GM21447 (cell line): ENCODE measurements around the gene STARD10.

Experiments used
- ATAC-seq: cut with Tn5 transposase; IDR thresholded peaks from one replicate; pipeline ENCODE4 v1.9.1; 2021; ENCODE audit not compliant: unreplicated experiment

The STARD10 gene

GRCh38 chr11:72750086-72750485 is 43.8 kb downstream of the STARD10 start:
- ATAC-seq = no peak

GRCh38 chr11:72747289-72747855 is 46.5 kb downstream of the STARD10 start:
- ATAC-seq = no peak

GRCh38 chr11:72746821-72747220 is 47.0 kb downstream of the STARD10 start:
- ATAC-seq = no peak

DNA sequence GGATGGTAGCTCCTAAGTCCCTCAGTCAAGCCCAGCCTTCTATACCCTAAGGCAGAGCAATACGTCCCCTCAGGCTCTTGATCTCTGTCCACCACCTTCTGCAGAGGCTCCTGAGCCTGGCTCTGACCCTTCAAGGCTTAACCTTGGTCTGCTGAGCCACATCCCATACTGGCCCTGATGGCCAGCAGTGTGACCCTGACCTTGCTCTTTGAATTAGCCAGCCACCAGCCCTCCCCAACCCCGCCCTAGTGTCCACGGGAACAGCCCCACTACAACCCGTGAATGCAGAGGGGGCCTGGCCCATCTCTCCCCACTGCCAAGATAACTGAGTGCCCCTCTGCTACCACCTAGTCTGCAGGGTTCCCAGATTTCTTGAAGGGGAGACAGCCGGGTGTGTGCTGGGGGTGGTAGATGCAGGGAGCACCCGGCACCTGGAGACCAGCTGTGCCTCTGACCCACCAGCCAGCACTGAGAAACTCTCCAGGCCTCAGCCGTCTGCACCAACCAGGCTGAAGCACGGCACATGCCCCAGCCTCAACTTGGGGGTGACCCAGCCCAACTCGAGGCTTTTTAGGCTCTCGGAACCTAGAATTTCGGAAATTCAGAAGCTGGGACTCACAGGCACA is 47.8 kb downstream of the STARD10 start:
- ATAC-seq = no peak

GRCh38 chr11:72745511-72745910 is 48.3 kb downstream of the STARD10 start:
- no peak for ATAC-seq

GRCh38 chr11:72744474-72744873 is 49.4 kb downstream of the STARD10 start:
- ATAC-seq = no peak

- ATAC-seq = peak; percentile 56
Measured at GRCh38 chr11:72743321-72744221, 50.3 kb downstream of the STARD10 start.

GRCh38 chr11:72742513-72743320 is 51.1 kb downstream of the STARD10 start:
- no peak for ATAC-seq

- ATAC-seq = no peak
Measured at GRCh38 chr11:72741849-72742512, 51.9 kb downstream of the STARD10 start.

DNA sequence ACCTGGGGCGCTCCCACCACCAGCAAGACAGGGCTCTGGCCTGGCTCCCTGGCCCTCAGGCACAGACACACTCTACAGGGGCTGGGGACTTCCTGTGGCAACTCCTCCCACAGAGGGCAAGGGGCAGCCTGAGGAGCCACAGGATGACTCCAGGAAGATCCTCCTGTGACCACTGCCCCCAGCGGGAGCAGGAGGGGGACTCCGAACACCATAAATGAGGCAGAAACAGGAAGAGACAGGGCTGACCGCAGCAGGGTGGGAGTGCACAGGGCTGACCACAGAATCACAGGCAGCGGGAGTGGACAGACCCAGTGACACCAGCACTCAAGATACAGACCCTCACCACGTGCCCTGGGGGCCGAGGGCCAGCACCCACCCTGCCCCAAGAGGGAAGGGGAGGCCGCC is 52.4 kb downstream of the STARD10 start:
- ATAC-seq = no peak

GRCh38 chr11:72740562-72741428 is 53.1 kb downstream of the STARD10 start:
- ATAC-seq = no peak

- no peak for ATAC-seq
Measured at GRCh38 chr11:72740060-72740424, 53.8 kb downstream of the STARD10 start.

- ATAC-seq = no peak
Measured at GRCh38 chr11:72739240-72740059, 54.4 kb downstream of the STARD10 start.

- peak; percentile 35 for ATAC-seq
Measured at GRCh38 chr11:72738199-72739141, 55.4 kb downstream of the STARD10 start.

GRCh38 chr11:72737336-72737735 is 56.5 kb downstream of the STARD10 start:
- no peak for ATAC-seq

DNA sequence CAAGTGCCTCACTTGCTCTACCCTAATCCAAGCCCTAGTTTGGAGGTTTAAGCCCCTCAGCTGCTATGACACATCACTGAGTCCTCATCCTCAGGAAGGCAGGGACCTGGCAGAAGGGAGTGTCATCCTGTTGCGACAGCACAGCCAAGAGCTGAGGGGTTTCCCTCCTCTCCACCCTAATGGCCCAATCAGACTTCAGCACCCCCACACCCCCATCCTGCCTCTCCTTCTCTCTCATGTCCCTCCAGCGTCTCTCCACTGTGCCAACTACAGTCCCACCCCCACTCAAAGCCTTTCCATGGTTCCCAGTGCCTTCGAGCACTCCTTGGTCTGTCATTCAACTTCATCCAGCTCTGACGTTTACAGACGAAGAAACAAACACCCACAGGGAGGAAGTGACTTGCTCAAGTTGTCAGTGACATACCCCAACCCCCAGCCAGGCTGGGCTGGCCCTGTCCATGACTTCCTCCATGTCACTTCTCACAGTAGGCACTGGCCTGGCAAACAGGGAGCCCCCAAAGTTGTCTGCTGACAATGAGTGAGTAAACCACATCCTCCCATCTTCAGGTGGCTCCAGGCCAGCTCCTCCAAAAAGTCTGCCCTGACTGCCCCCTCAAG is 57.3 kb downstream of the STARD10 start:
- peak; percentile 34 for ATAC-seq

DNA sequence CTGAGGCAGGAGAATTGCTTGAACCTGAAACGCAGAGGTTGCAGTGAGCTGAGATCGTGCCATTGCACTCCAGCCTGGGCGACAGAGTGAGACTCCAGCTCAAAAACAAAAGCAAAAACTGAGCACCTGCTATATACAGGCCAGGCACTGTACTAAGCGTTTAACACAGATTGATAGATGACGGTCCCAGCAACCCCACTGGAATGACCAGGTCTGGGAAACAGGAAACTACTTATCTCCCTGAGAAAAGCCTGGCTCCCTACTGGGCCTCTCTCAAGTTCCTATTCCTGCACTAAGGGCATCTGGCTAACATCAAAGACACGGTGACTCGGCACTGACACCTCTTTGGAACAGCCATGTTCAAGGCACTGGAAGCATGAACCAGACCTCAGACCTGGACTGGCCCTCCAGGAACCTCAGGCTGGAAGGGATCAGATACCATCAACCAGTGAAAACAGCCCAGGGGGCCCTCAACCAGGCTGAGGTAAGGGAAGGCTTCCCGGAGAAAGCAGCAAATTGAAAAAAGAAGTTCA is 58.3 kb downstream of the STARD10 start:
- ATAC-seq = no peak
